Panc1 (cell line): Measurements from ENCODE around the gene SLC45A1. TPM values are rescaled to one million over a fixed set of nuclear protein-coding genes. Genes with fewer than 3 reads are reported as not detected.
A peak's percentile ranks its signal among the peaks of the same experiment; 100 is the strongest.

Experiments used
- ATAC-seq: fragments of 200-7000 bp; cut with Tn5 transposase; 2 replicates; pipeline ENCODE4 v1.9.1; 2020; ENCODE audit warnings: mild to moderate bottlenecking, moderate library complexity
- BruUV-seq: library from RNA; stranded (reverse); fragments of 400-500 nt; replicated peaks from 2 replicates; lab custom pipeline; 2021; lab: Mats Ljungman, UMichigan
- CTCF ChIA-PET: fragments of 300-600 bp; sonication (Branson Sonifier 250); formaldehyde crosslinking; loops from one replicate; lab custom pipeline; 2022; ENCODE audit warnings: antibody characterized with exemption; lab: Charles Lee
- POLR2A ChIA-PET: fragments of 300-600 bp; sonication (Branson Sonifier 250); formaldehyde crosslinking; loops from one replicate; lab custom pipeline; 2022; ENCODE audit warnings: antibody characterized with exemption; lab: Charles Lee
- DNase-seq: peaks from one replicate; pipeline ENCODE4 v3.0.0-alpha.2; 2010; ENCODE audit warnings: low read depth, low spot score
- H3K27ac ChIP-seq: 2 replicates; pipeline ENCODE4 v1.5.1; 2011; ENCODE audit warnings: mild to moderate bottlenecking, low read length, inconsistent platforms
- H3K27me3 ChIP-seq: fragments of 200-500 bp; sonication (Bioruptor generic); 2 replicates; pipeline ENCODE4 v1.6.0; 2014; ENCODE audit warnings: low read length, inconsistent platforms; ENCODE audit not compliant: control insufficient read depth, insufficient read depth
- H3K36me3 ChIP-seq: fragments of 200-500 bp; sonication (Bioruptor generic); 2 replicates; pipeline ENCODE4 v1.5.1; 2014; ENCODE audit warnings: inconsistent platforms, mild to moderate bottlenecking, low read length, moderate library complexity; ENCODE audit not compliant: control insufficient read depth, insufficient read depth
- H3K4me1 ChIP-seq: 2 replicates; pipeline ENCODE4 v1.5.1; 2011; ENCODE audit warnings: inconsistent platforms, mild to moderate bottlenecking, low read length, moderate library complexity; ENCODE audit not compliant: control insufficient read depth, insufficient read depth
- H3K4me3 ChIP-seq, 2 experiments: 2 replicates each; pipeline ENCODE4 v1.5.1; 2011 to 2012; ENCODE audit warnings: low read depth in 2 of 2, low read length in 2 of 2, mild to moderate bottlenecking in 2 of 2, inconsistent platforms in 1 of 2, moderate library complexity in 1 of 2
- H3K9me3 ChIP-seq: fragments of 200-500 bp; sonication (Bioruptor generic); 2 replicates; pipeline ENCODE4 v1.5.1; 2014; ENCODE audit warnings: low read depth, mild to moderate bottlenecking, inconsistent platforms, low read length, moderate library complexity; ENCODE audit not compliant: control insufficient read depth, insufficient read depth
- CTCF ChIP-seq: fragments of 450-650 bp; IDR thresholded peaks from 2 replicates; pipeline ENCODE4 v1.5.1; 2017; ENCODE audit warnings: mild to moderate bottlenecking
- POLR2AphosphoS5 ChIP-seq: IDR thresholded peaks from 2 replicates; pipeline ENCODE4 v1.6.1; 2012; ENCODE audit warnings: mild to moderate bottlenecking, low read depth, low read length, moderate library complexity
- SIN3A ChIP-seq: IDR thresholded peaks from 2 replicates; pipeline ENCODE4 v1.6.1; 2012; ENCODE audit warnings: low read depth, mild to moderate bottlenecking, low read length, moderate library complexity, borderline replicate concordance; ENCODE audit not compliant: insufficient read depth
- TCF7L2 ChIP-seq: IDR thresholded peaks from 2 replicates; pipeline ENCODE4 v1.6.1; 2011; ENCODE audit warnings: mild to moderate bottlenecking, low read depth, low read length, inconsistent platforms
- in situ Hi-C: cut with HindIII; loops from 2 replicates; pipeline ENCODE4 v1.10.0; 2016; ENCODE audit warnings: low sequenced_read_pairs, low pct_unique_long_range_greater_than_20kb
- intact Hi-C: fragments of 100-400 bp; cut with micrococcal nuclease; formaldehyde crosslinking; loops from one replicate; pipeline ENCODE4 v1.10.0; 2022; ENCODE audit not compliant: unreplicated experiment
- total RNA-seq: library from RNA; stranded (reverse); gene quantifications from one replicate; pipeline ENCODE4 v1.2.1, GENCODE V29; 2021; ENCODE audit not compliant: unreplicated experiment
- TF ChIP-seq, protein P1 (sequence below), 2 experiments: IDR thresholded peaks; 2 replicates each; pipeline ENCODE4 v1.6.1; 2011 to 2012; ENCODE audit warnings: low read depth in 2 of 2, control low read depth in 1 of 2, low read length in 1 of 2, mild to moderate bottlenecking in 1 of 2, moderate library complexity in 1 of 2; ENCODE audit not compliant: insufficient read depth in 1 of 2

Gene SLC45A1
- total RNA-seq, 1 experiment from 2014 or later, result 11.3 TPM

GRCh38 chr1:8373581-8374241 is 55.8 kb downstream of the SLC45A1 start:
- ATAC-seq, result peak; percentile 54
- TF ChIP-seq SIN3A (no peak), TCF7L2 (no peak), POLR2AphosphoS5 (no peak), CTCF (no peak)
- TF ChIP-seq, protein P1, sequence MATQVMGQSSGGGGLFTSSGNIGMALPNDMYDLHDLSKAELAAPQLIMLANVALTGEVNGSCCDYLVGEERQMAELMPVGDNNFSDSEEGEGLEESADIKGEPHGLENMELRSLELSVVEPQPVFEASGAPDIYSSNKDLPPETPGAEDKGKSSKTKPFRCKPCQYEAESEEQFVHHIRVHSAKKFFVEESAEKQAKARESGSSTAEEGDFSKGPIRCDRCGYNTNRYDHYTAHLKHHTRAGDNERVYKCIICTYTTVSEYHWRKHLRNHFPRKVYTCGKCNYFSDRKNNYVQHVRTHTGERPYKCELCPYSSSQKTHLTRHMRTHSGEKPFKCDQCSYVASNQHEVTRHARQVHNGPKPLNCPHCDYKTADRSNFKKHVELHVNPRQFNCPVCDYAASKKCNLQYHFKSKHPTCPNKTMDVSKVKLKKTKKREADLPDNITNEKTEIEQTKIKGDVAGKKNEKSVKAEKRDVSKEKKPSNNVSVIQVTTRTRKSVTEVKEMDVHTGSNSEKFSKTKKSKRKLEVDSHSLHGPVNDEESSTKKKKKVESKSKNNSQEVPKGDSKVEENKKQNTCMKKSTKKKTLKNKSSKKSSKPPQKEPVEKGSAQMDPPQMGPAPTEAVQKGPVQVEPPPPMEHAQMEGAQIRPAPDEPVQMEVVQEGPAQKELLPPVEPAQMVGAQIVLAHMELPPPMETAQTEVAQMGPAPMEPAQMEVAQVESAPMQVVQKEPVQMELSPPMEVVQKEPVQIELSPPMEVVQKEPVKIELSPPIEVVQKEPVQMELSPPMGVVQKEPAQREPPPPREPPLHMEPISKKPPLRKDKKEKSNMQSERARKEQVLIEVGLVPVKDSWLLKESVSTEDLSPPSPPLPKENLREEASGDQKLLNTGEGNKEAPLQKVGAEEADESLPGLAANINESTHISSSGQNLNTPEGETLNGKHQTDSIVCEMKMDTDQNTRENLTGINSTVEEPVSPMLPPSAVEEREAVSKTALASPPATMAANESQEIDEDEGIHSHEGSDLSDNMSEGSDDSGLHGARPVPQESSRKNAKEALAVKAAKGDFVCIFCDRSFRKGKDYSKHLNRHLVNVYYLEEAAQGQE (IDR thresholded peaks at IDR 0.05; ENCODE audit: insufficient read depth in 1 of 2, low read depth in 2 of 2, low read length in 1 of 2), result no peak
- BruUV-seq, result no TSS peak
- DNase-seq, result no peak
- intact Hi-C loops (no loop called here), in situ Hi-C loops (no loop called here)
- CTCF ChIA-PET, result interaction anchor here (0.5 to 0.8 kb wide), 4 partner anchors 13 to 398 kb away, joined by 3 to 4 read pairs (median 3); no protein-coding TSS in a partner anchor
- no peak overlapping the region for H3K4me3 ChIP-seq
- H3K4me1 ChIP-seq, result peaks cover 72% of the 10 kb centered on the region
- no peaks in the 10 kb centered on the region for H3K27me3 ChIP-seq
- H3K27ac ChIP-seq, result peak overlapping the region; percentile 80
- H3K9me3 ChIP-seq, result no peaks in the 10 kb centered on the region
- peaks cover 10% of the 10 kb centered on the region; the same call in 1 of the 2 replicates for H3K36me3 ChIP-seq
- POLR2A ChIA-PET, result no interaction called here

GRCh38 chr1:8374356-8374755 is 56.4 kb downstream of the SLC45A1 start:
- DNase-seq, result no peak
- no peak overlapping the region for H3K4me3 ChIP-seq
- peak overlapping the region; percentile 80 for H3K27ac ChIP-seq
- intact Hi-C loops (no loop called here), in situ Hi-C loops (no loop called here)
- BruUV-seq, result no TSS peak
- CTCF ChIA-PET, result interaction anchor here (0.8 kb wide), 2 partner anchors 35 to 399 kb away, joined by 3 read pairs; no protein-coding TSS in a partner anchor
- POLR2A ChIA-PET, result no interaction called here
- peaks cover 10% of the 10 kb centered on the region; the same call in 1 of the 2 replicates for H3K36me3 ChIP-seq
- peaks cover 78% of the 10 kb centered on the region for H3K4me1 ChIP-seq
- TF ChIP-seq TCF7L2, result no peak
- no peak for TF ChIP-seq CTCF
- TF ChIP-seq, protein P1 (IDR thresholded peaks at IDR 0.05; ENCODE audit: insufficient read depth in 1 of 2, low read depth in 2 of 2, low read length in 1 of 2), result no peak
- TF ChIP-seq POLR2AphosphoS5, result no peak
- TF ChIP-seq SIN3A, result no peak
- ATAC-seq, result 0 out of 2 replicates have a peak, but pooled peaks have one; percentile 4
- H3K9me3 ChIP-seq, result no peaks in the 10 kb centered on the region
- no peaks in the 10 kb centered on the region for H3K27me3 ChIP-seq
